Measurements from ENCODE around the gene DDR1.

DNA sequence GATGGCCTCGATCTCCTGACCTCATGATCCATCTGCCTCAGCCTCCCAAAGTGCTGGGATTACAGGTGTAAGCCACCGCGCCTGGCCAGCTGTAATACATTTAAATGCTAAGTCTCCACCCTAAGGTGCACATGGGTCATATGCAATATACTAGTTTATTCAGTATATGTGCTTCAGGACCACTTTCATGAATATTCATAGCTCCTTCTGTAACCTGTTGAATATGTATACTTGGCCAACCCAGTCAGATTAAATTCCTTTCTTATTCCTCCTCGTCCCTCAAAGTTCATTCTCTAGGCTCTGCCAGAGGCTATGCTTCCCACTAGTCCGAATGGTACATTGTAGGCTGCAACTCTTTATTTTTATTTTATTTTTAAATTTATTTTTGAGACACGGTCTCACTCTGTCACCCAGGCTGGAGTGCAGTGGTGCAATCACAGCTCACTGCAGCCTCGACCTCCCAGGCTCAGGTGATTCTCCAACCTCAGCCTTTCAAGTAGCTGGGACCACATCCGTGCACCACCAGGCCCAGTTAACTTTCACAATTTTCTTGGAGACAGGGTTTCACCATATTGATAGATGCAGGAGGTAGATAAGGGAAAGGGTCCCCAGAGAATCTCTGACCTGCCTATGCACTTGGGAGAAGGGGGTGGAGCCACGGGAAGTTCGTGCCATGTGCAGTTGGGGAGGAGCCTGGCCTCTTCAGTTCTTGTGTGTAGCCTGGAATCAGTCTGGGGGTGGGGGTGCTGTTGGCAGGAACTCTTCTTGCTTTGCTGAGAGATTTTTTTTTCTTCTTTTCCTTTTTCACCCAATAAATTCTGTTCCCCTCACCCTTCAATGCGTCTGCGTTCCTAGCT is 41.3 kb upstream of the DDR1 start:
- TF ChIP-seq TAF1 (IDR thresholded peaks at IDR 0.05; ENCODE audit: borderline replicate concordance, insufficient read depth, low read length) (no peak), REST (IDR thresholded peaks at IDR 0.05; ENCODE audit: insufficient read depth in 1 of 2, low read depth in 2 of 2, low read length in 2 of 2) (no peak), POLR2AphosphoS5 (IDR thresholded peaks at IDR 0.05; ENCODE audit: low read depth, low read length) (no peak)
